Prostate gland (tissue), 2 donors: ENCODE results near the gene MFAP4.

Experiments
- CTCF ChIP-seq, 4 experiments: fragments of 200-600 bp in 2 of 4; fragments of 450-650 bp in 2 of 4; sonication (generic) in 2 of 4; IDR thresholded peaks; 1 replicate in 3 of 4; 2 replicates in 1 of 4; pipeline ENCODE4 v1.5.1; 2016 to 2019; ENCODE audit warnings: antibody characterized with exemption in 4 of 4, mild to moderate bottlenecking in 2 of 4, moderate library complexity in 2 of 4
- POLR2A ChIP-seq: fragments of 450-650 bp; IDR thresholded peaks from one replicate; pipeline ENCODE4 v1.6.1; 2016; ENCODE audit warnings: antibody characterized with exemption, mild to moderate bottlenecking

GRCh38 chr17:19378416-19379360 lies 8.3 kb downstream of the MFAP4 start, which contains the start of gene MAPK7:
- no peak for TF ChIP-seq CTCF (IDR thresholded peaks at IDR 0.05)
- TF ChIP-seq POLR2A: no peak
